ENCODE results near the gene DNAL1.

GRCh38 chr14:73709904-73710469 is 65.2 kb downstream of the DNAL1 start:
- no peak for TF ChIP-seq CTCF (tag by site-specific recombination; IDR thresholded peaks at IDR 0.05)
- TF ChIP-seq, protein P1, sequence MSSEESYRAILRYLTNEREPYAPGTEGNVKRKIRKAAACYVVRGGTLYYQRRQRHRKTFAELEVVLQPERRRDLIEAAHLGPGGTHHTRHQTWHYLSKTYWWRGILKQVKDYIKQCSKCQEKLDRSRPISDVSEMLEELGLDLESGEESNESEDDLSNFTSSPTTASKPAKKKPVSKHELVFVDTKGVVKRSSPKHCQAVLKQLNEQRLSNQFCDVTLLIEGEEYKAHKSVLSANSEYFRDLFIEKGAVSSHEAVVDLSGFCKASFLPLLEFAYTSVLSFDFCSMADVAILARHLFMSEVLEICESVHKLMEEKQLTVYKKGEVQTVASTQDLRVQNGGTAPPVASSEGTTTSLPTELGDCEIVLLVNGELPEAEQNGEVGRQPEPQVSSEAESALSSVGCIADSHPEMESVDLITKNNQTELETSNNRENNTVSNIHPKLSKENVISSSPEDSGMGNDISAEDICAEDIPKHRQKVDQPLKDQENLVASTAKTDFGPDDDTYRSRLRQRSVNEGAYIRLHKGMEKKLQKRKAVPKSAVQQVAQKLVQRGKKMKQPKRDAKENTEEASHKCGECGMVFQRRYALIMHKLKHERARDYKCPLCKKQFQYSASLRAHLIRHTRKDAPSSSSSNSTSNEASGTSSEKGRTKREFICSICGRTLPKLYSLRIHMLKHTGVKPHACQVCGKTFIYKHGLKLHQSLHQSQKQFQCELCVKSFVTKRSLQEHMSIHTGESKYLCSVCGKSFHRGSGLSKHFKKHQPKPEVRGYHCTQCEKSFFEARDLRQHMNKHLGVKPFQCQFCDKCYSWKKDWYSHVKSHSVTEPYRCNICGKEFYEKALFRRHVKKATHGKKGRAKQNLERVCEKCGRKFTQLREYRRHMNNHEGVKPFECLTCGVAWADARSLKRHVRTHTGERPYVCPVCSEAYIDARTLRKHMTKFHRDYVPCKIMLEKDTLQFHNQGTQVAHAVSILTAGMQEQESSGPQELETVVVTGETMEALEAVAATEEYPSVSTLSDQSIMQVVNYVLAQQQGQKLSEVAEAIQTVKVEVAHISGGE (tag by site-specific recombination; conservative IDR thresholded peaks at IDR 0.05; ENCODE audit: low read depth): no peak
- no peak for TF ChIP-seq ZBTB21 (tag by site-specific recombination; IDR thresholded peaks at IDR 0.05)
- TF ChIP-seq ZNF16 (tag by site-specific recombination; IDR thresholded peaks at IDR 0.05; ENCODE audit: low read depth): no peak
- TF ChIP-seq ZNF658 (tag by site-specific recombination; IDR thresholded peaks at IDR 0.05): no peak

Measured in HEK293 (cell line).